ENCODE results near the gene PCDH9. TPM values are rescaled to one million over a fixed set of nuclear protein-coding genes. Genes with fewer than 3 reads are reported as not detected.

Gene PCDH9
- polyA plus RNA-seq, 1 experiment = 3.3 TPM

GRCh38 chr13:66714795-66715194 is 515.3 kb downstream of the PCDH9 start:
- no peak overlapping the region for H3K27ac ChIP-seq (ENCODE audit: low read depth, low read length)
- POLR2A ChIA-PET = no interaction called here
- H3K4me3 ChIP-seq (ENCODE audit: low read depth, low read length) = no peak overlapping the region
- CTCF ChIA-PET = no interaction called here
- no peaks in the 10 kb centered on the region for H3K27me3 ChIP-seq (ENCODE audit: control insufficient read depth, insufficient read depth, low read length)
- peak; percentile 35; the same call in 1 of the 2 replicates for TF ChIP-seq CTCF (IDR thresholded peaks at IDR 0.05; ENCODE audit: low read depth, low read length)
- DNase-seq (ENCODE audit: low read depth, low spot score) = no peak
- H3K9me3 ChIP-seq (ENCODE audit: control insufficient read depth, insufficient read depth, low read length) = no peaks in the 10 kb centered on the region

- Histone ChIP-seq H3K27me3 (ENCODE audit: control insufficient read depth, insufficient read depth, low read length) (no peaks in the 10 kb centered on the region), H3K9me3 (ENCODE audit: control insufficient read depth, insufficient read depth, low read length) (no peaks in the 10 kb centered on the region), H3K4me3 (ENCODE audit: low read depth, low read length) (no peak overlapping the region), H3K27ac (ENCODE audit: low read depth, low read length) (no peak overlapping the region)
- CTCF ChIA-PET = interaction anchor here (0.9 to 1.4 kb wide), 2 partner anchors 12 to 85 kb away, joined by 3 read pairs; no protein-coding TSS in a partner anchor
- TF ChIP-seq CTCF (IDR thresholded peaks at IDR 0.05; ENCODE audit: low read depth, low read length) = no peak
- no peak for DNase-seq (ENCODE audit: low read depth, low spot score)
- POLR2A ChIA-PET = no interaction called here
These were observed 526.0 kb downstream of the PCDH9 start for GRCh38 chr13:66704110-66704509.

GRCh38 chr13:66703597-66703996 is 526.5 kb downstream of the PCDH9 start:
- no peak overlapping the region for H3K27ac ChIP-seq (ENCODE audit: low read depth, low read length)
- DNase-seq (ENCODE audit: low read depth, low spot score) = no peak
- TF ChIP-seq CTCF (IDR thresholded peaks at IDR 0.05; ENCODE audit: low read depth, low read length) = no peak
- no peak overlapping the region for H3K4me3 ChIP-seq (ENCODE audit: low read depth, low read length)
- H3K9me3 ChIP-seq (ENCODE audit: control insufficient read depth, insufficient read depth, low read length) = no peaks in the 10 kb centered on the region
- ChIA-PET POLR2A (no interaction called here), CTCF (interaction anchor here (0.9 to 1.4 kb wide), 2 partner anchors 13 to 85 kb away, joined by 3 read pairs; no protein-coding TSS in a partner anchor)
- no peaks in the 10 kb centered on the region for H3K27me3 ChIP-seq (ENCODE audit: control insufficient read depth, insufficient read depth, low read length)

- TF ChIP-seq CTCF (IDR thresholded peaks at IDR 0.05; ENCODE audit: low read depth, low read length) = no peak
- CTCF ChIA-PET = interaction anchor here (0.6 kb wide), 1 partner anchor 360 kb away, joined by 3 read pairs; no protein-coding TSS in a partner anchor
- Histone ChIP-seq H3K27me3 (ENCODE audit: control insufficient read depth, insufficient read depth, low read length) (no peaks in the 10 kb centered on the region), H3K9me3 (ENCODE audit: control insufficient read depth, insufficient read depth, low read length) (no peaks in the 10 kb centered on the region), H3K4me3 (ENCODE audit: low read depth, low read length) (no peak overlapping the region), H3K27ac (ENCODE audit: low read depth, low read length) (no peak overlapping the region)
- POLR2A ChIA-PET = no interaction called here
- DNase-seq (ENCODE audit: low read depth, low spot score) = no peak
These were observed 530.0 kb downstream of the PCDH9 start for GRCh38 chr13:66700117-66700601.

- CTCF ChIA-PET = interaction anchor here (1.2 kb wide), 1 partner anchor 531 kb away, joined by 4 read pairs; no protein-coding TSS in a partner anchor
These were observed 536.5 kb downstream of the PCDH9 start for GRCh38 chr13:66693656-66694055.

More at GRCh38 chr13:66693656-66694055, 536.5 kb downstream of the PCDH9 start:
- Histone ChIP-seq H3K4me3 (ENCODE audit: low read depth, low read length) (no peak overlapping the region), H3K27me3 (ENCODE audit: control insufficient read depth, insufficient read depth, low read length) (no peaks in the 10 kb centered on the region), H3K9me3 (ENCODE audit: control insufficient read depth, insufficient read depth, low read length) (no peaks in the 10 kb centered on the region), H3K27ac (ENCODE audit: low read depth, low read length) (no peak overlapping the region)
- POLR2A ChIA-PET = no interaction called here
- no peak for DNase-seq (ENCODE audit: low read depth, low spot score)
- no peak for TF ChIP-seq CTCF (IDR thresholded peaks at IDR 0.05; ENCODE audit: low read depth, low read length)

Measured in AG04450 (cell line).